IMR-90 (cell line): ENCODE data around the gene RGS9. TPM values are rescaled to one million over a fixed set of nuclear protein-coding genes. Genes with fewer than 3 reads are reported as not detected.

Experiments
- ATAC-seq: fragments of 200-7000 bp; cut with Tn5 transposase; 2 replicates; pipeline ENCODE4 v1.9.1; 2020; ENCODE audit warnings: low read depth, mild to moderate bottlenecking, moderate library complexity
- BruUV-seq: library from RNA; stranded (reverse); fragments of 400-500 nt; replicated peaks from 2 replicates; lab custom pipeline; 2021; lab: Mats Ljungman, UMichigan
- CTCF ChIA-PET: fragments of 300-600 bp; formaldehyde crosslinking; extraction: SDS; loops from one replicate; lab custom pipeline; 2021; ENCODE audit warnings: antibody characterized with exemption; lab: Yijun Ruan, JAX
- POLR2A ChIA-PET: fragments of 300-600 bp; sonication (Branson Sonifier 250); formaldehyde crosslinking; loops from one replicate; lab custom pipeline; 2022; ENCODE audit warnings: antibody characterized with exemption; ENCODE audit not compliant: unreplicated experiment; lab: Charles Lee
- DNase-seq: peaks from one replicate; pipeline ENCODE4 v3.0.0; 2013
- H2AFZ ChIP-seq: replicated peaks from 2 replicates; pipeline ENCODE3; 2013; ENCODE audit warnings: low read length, mild to moderate bottlenecking; ENCODE audit not compliant: poor library complexity
- H2AK5ac ChIP-seq: 2 replicates; pipeline ENCODE4 v1.6.1; 2013; ENCODE audit warnings: low read depth, low read length, inconsistent platforms
- H2AK9ac ChIP-seq: replicated peaks from 2 replicates; pipeline ENCODE3; 2013; ENCODE audit warnings: mild to moderate bottlenecking, low read depth, low read length, moderate library complexity; ENCODE audit not compliant: poor library complexity
- H2BK120ac ChIP-seq: 2 replicates; pipeline ENCODE4 v1.6.1; 2013; ENCODE audit warnings: low read depth, low read length, inconsistent platforms
- H2BK15ac ChIP-seq: 3 replicates; pipeline ENCODE4 v1.6.1; 2013; ENCODE audit warnings: low read depth, low read length, inconsistent platforms
- H2BK20ac ChIP-seq: 2 replicates; pipeline ENCODE4 v1.6.1; 2013; ENCODE audit warnings: low read depth, mild to moderate bottlenecking, inconsistent platforms, low read length, moderate library complexity
- H2BK5ac ChIP-seq: 2 replicates; pipeline ENCODE4 v1.6.1; 2013; ENCODE audit warnings: mild to moderate bottlenecking, low read depth, low read length, inconsistent platforms; ENCODE audit not compliant: poor library complexity, severe bottlenecking
- H3K14ac ChIP-seq: replicated peaks from 2 replicates; pipeline ENCODE4 v1.6.1; 2013; ENCODE audit warnings: low read depth, low read length, inconsistent platforms
- H3K18ac ChIP-seq: 2 replicates; pipeline ENCODE4 v1.6.1; 2013; ENCODE audit warnings: low read depth, low read length, control low read depth
- H3K23ac ChIP-seq: 2 replicates; pipeline ENCODE4 v1.6.1; 2013; ENCODE audit warnings: low read depth, low read length, inconsistent platforms
- H3K27ac ChIP-seq: 2 replicates; pipeline ENCODE4 v1.5.1; 2013; ENCODE audit warnings: mild to moderate bottlenecking, control low read depth, low read length; ENCODE audit not compliant: insufficient read depth
- H3K27me3 ChIP-seq: 2 replicates; pipeline ENCODE4 v1.6.1; 2013; ENCODE audit warnings: low read length; ENCODE audit not compliant: control insufficient read depth, insufficient read depth
- H3K36me3 ChIP-seq: 2 replicates; pipeline ENCODE4 v1.6.1; 2013; ENCODE audit warnings: low read length, mixed read lengths; ENCODE audit not compliant: control insufficient read depth, insufficient read depth
- H3K4ac ChIP-seq: 2 replicates; pipeline ENCODE4 v1.6.1; 2013; ENCODE audit warnings: low read depth, low read length, inconsistent platforms
- H3K4me1 ChIP-seq: 2 replicates; pipeline ENCODE4 v1.6.1; 2013; ENCODE audit warnings: low read length, mixed read lengths; ENCODE audit not compliant: control insufficient read depth, insufficient read depth
- H3K4me2 ChIP-seq: 2 replicates; pipeline ENCODE4 v1.6.1; 2013; ENCODE audit warnings: low read depth, mild to moderate bottlenecking, control low read depth, low read length, moderate library complexity
- H3K4me3 ChIP-seq: 2 replicates; pipeline ENCODE4 v1.5.1; 2013; ENCODE audit warnings: low read depth, mild to moderate bottlenecking, control low read depth, low read length, moderate library complexity; ENCODE audit not compliant: insufficient read depth
- H3K56ac ChIP-seq: 2 replicates; pipeline ENCODE4 v1.6.1; 2013; ENCODE audit warnings: low read length, inconsistent platforms; ENCODE audit not compliant: insufficient read depth; ENCODE audit errors: extremely low read depth
- H3K79me1 ChIP-seq, 2 experiments: 2 replicates each; pipeline ENCODE4 v1.6.1; 2013; ENCODE audit warnings: low read length in 2 of 2, inconsistent platforms in 1 of 2, low read depth in 1 of 2
- H3K9ac ChIP-seq: 2 replicates; pipeline ENCODE4 v1.6.1; 2013; ENCODE audit warnings: low read depth, low read length, control low read depth
- H3K9me1 ChIP-seq: 2 replicates; pipeline ENCODE4 v1.6.1; 2013; ENCODE audit warnings: low read length, inconsistent platforms; ENCODE audit not compliant: insufficient read depth
- H3K9me3 ChIP-seq: 2 replicates; pipeline ENCODE4 v1.6.1; 2013; ENCODE audit warnings: low read length; ENCODE audit not compliant: control insufficient read depth, insufficient read depth
- H4K20me1 ChIP-seq: 2 replicates; pipeline ENCODE4 v1.6.1; 2013; ENCODE audit warnings: low read length, inconsistent platforms; ENCODE audit not compliant: insufficient read depth
- H4K5ac ChIP-seq: 2 replicates; pipeline ENCODE4 v1.6.1; 2013; ENCODE audit warnings: mild to moderate bottlenecking, low read depth, low read length, control low read depth
- H4K8ac ChIP-seq, 2 experiments: 2 replicates each; pipeline ENCODE4 v1.6.1; 2013; ENCODE audit warnings: low read depth in 2 of 2, low read length in 2 of 2, control low read depth in 1 of 2, inconsistent platforms in 1 of 2
- H4K91ac ChIP-seq: 2 replicates; pipeline ENCODE4 v1.6.1; 2013; ENCODE audit warnings: low read depth, low read length, inconsistent platforms; ENCODE audit not compliant: insufficient read depth
- CEBPB ChIP-seq: IDR thresholded peaks from 2 replicates; pipeline ENCODE4 v1.6.1; 2012; ENCODE audit warnings: low read depth, low read length, improper control_type of control experiment
- WGBS, 2 experiments: methylation state at CpG; one replicate each; pipeline versions ENCODE4 v1.1.5 to v1.1.7; 2013; ENCODE audit warnings: missing lambda C conversion rate in 2 of 2; ENCODE audit not compliant: insufficient read length in 1 of 2; ENCODE audit errors: extremely low coverage in 2 of 2; 5-methylcytosine and 5-hydroxymethylcytosine counted together
- dilution Hi-C: fragments of 300-500 bp; cut with HindIII; formaldehyde crosslinking; loops from one replicate; pipeline ENCODE4 v1.14.3; 2018; ENCODE audit warnings: low sequenced_read_pairs; ENCODE audit not compliant: unreplicated experiment
- in situ Hi-C: fragments of 300-500 bp; cut with MboI; formaldehyde crosslinking; loops from 3 replicates; pipeline ENCODE4 v1.14.3; 2019; ENCODE audit warnings: low sequenced_read_pairs, inconsistent platforms, mixed read lengths
- intact Hi-C: fragments of 100-400 bp; cut with micrococcal nuclease; formaldehyde crosslinking; loops from 2 replicates; pipeline ENCODE4 v1.10.0; 2022
- polyA plus RNA-seq, 3 experiments: library from polyadenylated mRNA; depleted of rRNA; stranded (reverse); fragments of >200 nt; gene quantifications; 2 replicates each; pipeline ENCODE4 v1.2.3, GENCODE V29; 2012; ENCODE audit warnings: low replicate concordance in 1 of 3
- total RNA-seq: library from RNA; depleted of rRNA; stranded (reverse); fragments of >200 nt; gene quantifications from 2 replicates; pipeline ENCODE4 v1.2.3, GENCODE V29; 2012

The RGS9 gene
- total and polyA plus RNA-seq, 2 of the 4 experiments (the other 2 are of a cell fraction), result 0.90 to 1.1 TPM

GRCh38 chr17:65259696-65260485 lies 122.7 kb downstream of the RGS9 start:
- no peaks in the 10 kb centered on the region for H3K4me1 ChIP-seq
- POLR2A ChIA-PET, result no interaction called here
- no peak overlapping the region for H2AK5ac ChIP-seq
- dilution Hi-C loops, result no loop called here
- no peak overlapping the region for H3K4me2 ChIP-seq
- H4K5ac ChIP-seq, result no peak overlapping the region
- CTCF ChIA-PET, result no interaction called here
- no peak overlapping the region for H4K91ac ChIP-seq
- no peak overlapping the region for H2BK20ac ChIP-seq
- H2AK9ac ChIP-seq, result no peak overlapping the region
- intact Hi-C loops, result no loop called here
- no peak overlapping the region for H2BK15ac ChIP-seq
- 60% methylated on average over 1 of the region's 7 CpGs; no CpG with 5 or more reads in 1 of the 2 experiments for WGBS, 2 experiments
- H3K27me3 ChIP-seq, result peaks cover 12% of the 10 kb centered on the region
- H3K18ac ChIP-seq, result no peak overlapping the region
- no peak overlapping the region for H4K8ac ChIP-seq
- in situ Hi-C loops, result no loop called here
- no peaks in the 10 kb centered on the region for H3K9me3 ChIP-seq
- no peak overlapping the region for H3K4ac ChIP-seq
- no TSS peak for BruUV-seq
- no peak overlapping the region for H3K9ac ChIP-seq
- no peak overlapping the region for H2AFZ ChIP-seq
- no peaks in the 10 kb centered on the region for H3K36me3 ChIP-seq
- H3K9me1 ChIP-seq, result no peaks in the 10 kb centered on the region
- H3K27ac ChIP-seq, result no peak overlapping the region
- no peak overlapping the region for H3K14ac ChIP-seq
- H2BK5ac ChIP-seq, result no peak overlapping the region
- H2BK120ac ChIP-seq, result no peak overlapping the region
- no peak for ATAC-seq
- no peaks in the 10 kb centered on the region for H4K20me1 ChIP-seq
- no peak overlapping the region for H3K23ac ChIP-seq
- no peak overlapping the region for H3K4me3 ChIP-seq
- DNase-seq, result no peak
- no peaks in the 10 kb centered on the region for H3K79me1 ChIP-seq
- no peak for TF ChIP-seq CEBPB
- no peak overlapping the region for H3K56ac ChIP-seq
